Body of pancreas (tissue), 4 donors: ENCODE results near the gene TEDC2. TPM values are rescaled to one million over a fixed set of nuclear protein-coding genes. Genes with fewer than 3 reads are reported as not detected.

ENCODE experiments used
- ATAC-seq: fragments of 150-250 bp; one replicate; pipeline ENCODE4 v1.9.1; 2016
- DNase-seq, 4 donors: peaks; one replicate each; pipeline ENCODE4 v3.0.0-alpha.2; 2019
- H3K27ac ChIP-seq, 4 donors: fragments of 200-600 bp; sonication (generic); 1 replicate in 3 of 4; 2 replicates in 1 of 4; pipeline versions ENCODE4 v1.5.1 to v1.6.1; 2016 to 2019; ENCODE audit warnings: mild to moderate bottlenecking in 1 of 4, mixed read lengths in 1 of 4, moderate library complexity in 1 of 4
- H3K27me3 ChIP-seq, 2 donors: fragments of 200-600 bp; sonication (generic); one replicate each; pipeline ENCODE4 v1.6.0; 2016; ENCODE audit warnings: mild to moderate bottlenecking in 1 of 2
- H3K36me3 ChIP-seq, 2 donors: fragments of 200-600 bp; sonication (generic); replicated peaks in 1 of 2; 2 replicates each; pipeline ENCODE4 v1.5.1; 2016; ENCODE audit warnings: low read depth in 2 of 2; ENCODE audit not compliant: insufficient read depth in 1 of 2
- H3K4me1 ChIP-seq: fragments of 200-600 bp; sonication (generic); one replicate; pipeline ENCODE4 v1.6.0; 2016
- H3K4me3 ChIP-seq, 2 donors: fragments of 200-600 bp; sonication (generic); 1 replicate in 1 of 2; 2 replicates in 1 of 2; pipeline ENCODE4 v1.5.1; 2016 to 2019
- H3K9me3 ChIP-seq, 3 donors: fragments of 200-600 bp; sonication (generic); 1 replicate in 2 of 3; 2 replicates in 1 of 3; pipeline ENCODE4 v1.5.1; 2016
- POLR2A ChIP-seq, 3 donors: fragments of 450-650 bp; IDR thresholded peaks; one replicate each; pipeline ENCODE4 v1.6.1; 2016; ENCODE audit warnings: antibody characterized with exemption in 3 of 3, mild to moderate bottlenecking in 2 of 3
- WGBS, 2 donors: methylation state at CpG; one replicate each; pipeline ENCODE4 v1.1.5; 2017; 5-methylcytosine and 5-hydroxymethylcytosine counted together
- intact Hi-C: fragments of 100-400 bp; cut with DNase I; formaldehyde crosslinking; loops from one replicate; pipeline ENCODE4 v1.15.1; 2023
- total RNA-seq, 2 donors: library from RNA; depleted of rRNA; stranded (reverse); fragments of >200 nt; gene quantifications; one replicate each; pipeline ENCODE4 v1.1.0, GENCODE V29; 2016
- TF ChIP-seq, protein P1 (sequence below), 7 experiments: fragments of 450-650 bp in 4 of 7; fragments of 200-600 bp in 3 of 7; sonication (generic) in 3 of 7; IDR thresholded peaks; one replicate each; pipeline ENCODE4 v1.5.1; 2016 to 2019; ENCODE audit warnings: antibody characterized with exemption in 7 of 7

TEDC2 gene
- total RNA-seq, 2 donors from 2014 or later = not detected

DNA sequence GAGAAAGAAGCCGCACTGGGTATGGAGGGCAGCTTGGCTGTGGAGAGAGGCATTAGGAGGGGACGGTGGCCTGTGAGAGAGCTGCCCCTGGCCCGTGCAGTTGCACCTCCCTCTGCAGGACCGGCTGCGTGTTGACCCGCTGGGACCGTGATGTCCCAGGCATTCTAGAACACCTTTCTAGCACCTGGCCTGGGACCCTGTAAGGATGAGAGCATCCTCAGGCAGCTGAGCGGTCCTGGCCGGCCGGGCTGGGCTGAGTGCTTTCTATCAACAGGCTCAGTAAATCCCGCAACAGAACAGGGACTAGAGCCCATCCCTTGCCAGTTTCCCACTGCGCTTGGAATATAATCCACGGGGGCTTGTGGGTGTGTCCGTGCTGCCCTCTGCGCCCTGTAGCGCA lies 29.7 kb downstream of the TEDC2 start:
- intact Hi-C loops = no loop called here
- Histone ChIP-seq H3K36me3 (no peaks in the 10 kb centered on the region), H3K9me3 (no peaks in the 10 kb centered on the region), H3K4me3 (no peak overlapping the region), H3K4me1 (peaks cover 45% of the 10 kb centered on the region), H3K27ac (no peak overlapping the region), H3K27me3 (no peaks in the 10 kb centered on the region)
- WGBS, 2 donors = 91 to 92% methylated on average over 3 to 16 of the region's 16 CpGs
- DNase-seq (peak in 1 of 4 donors; percentile 10), ATAC-seq (no peak)
- TF ChIP-seq, protein P1, sequence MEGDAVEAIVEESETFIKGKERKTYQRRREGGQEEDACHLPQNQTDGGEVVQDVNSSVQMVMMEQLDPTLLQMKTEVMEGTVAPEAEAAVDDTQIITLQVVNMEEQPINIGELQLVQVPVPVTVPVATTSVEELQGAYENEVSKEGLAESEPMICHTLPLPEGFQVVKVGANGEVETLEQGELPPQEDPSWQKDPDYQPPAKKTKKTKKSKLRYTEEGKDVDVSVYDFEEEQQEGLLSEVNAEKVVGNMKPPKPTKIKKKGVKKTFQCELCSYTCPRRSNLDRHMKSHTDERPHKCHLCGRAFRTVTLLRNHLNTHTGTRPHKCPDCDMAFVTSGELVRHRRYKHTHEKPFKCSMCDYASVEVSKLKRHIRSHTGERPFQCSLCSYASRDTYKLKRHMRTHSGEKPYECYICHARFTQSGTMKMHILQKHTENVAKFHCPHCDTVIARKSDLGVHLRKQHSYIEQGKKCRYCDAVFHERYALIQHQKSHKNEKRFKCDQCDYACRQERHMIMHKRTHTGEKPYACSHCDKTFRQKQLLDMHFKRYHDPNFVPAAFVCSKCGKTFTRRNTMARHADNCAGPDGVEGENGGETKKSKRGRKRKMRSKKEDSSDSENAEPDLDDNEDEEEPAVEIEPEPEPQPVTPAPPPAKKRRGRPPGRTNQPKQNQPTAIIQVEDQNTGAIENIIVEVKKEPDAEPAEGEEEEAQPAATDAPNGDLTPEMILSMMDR (IDR thresholded peaks at IDR 0.05) = no peak
- TF ChIP-seq POLR2A (IDR thresholded peaks at IDR 0.05) = no peak

- Histone ChIP-seq H3K36me3 (no peaks in the 10 kb centered on the region), H3K4me1 (peaks cover 38% of the 10 kb centered on the region), H3K27me3 (no peaks in the 10 kb centered on the region), H3K9me3 (no peaks in the 10 kb centered on the region), H3K4me3 (no peak overlapping the region), H3K27ac (no peak overlapping the region)
- DNase-seq (peak in 1 of 4 donors; percentile 10), ATAC-seq (no peak)
- no peak for TF ChIP-seq POLR2A (IDR thresholded peaks at IDR 0.05)
- TF ChIP-seq, protein P1 (IDR thresholded peaks at IDR 0.05) = no peak
- intact Hi-C loops = loop anchor here (10.0 kb wide), 1 partner anchor 56 kb away; no protein-coding TSS in a partner anchor
- 79 to 81% methylated on average over 9 to 22 of the region's 23 CpGs for WGBS, 2 donors
These were observed 30.5 kb downstream of the TEDC2 start for GRCh38 chr16:2490190-2491105.

DNA sequence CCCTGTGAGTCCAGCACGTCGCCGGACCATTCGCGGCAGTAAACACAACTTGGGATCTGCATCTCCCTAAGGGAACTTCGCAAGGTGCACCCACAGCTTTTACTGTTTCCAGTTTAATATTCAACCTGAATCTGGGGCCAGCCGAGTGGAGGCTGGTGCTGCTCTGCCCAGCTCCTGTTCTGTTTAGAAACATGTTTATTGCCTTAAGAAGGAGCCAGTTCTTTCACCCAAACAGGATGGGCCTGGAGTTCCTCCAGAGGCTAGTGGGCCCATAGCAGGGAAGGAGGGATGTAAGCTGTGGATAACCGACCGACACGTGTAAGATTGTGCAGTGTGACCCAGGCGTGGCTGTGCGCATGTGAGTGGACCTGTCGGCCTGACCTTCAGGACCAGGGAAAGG lies 32.4 kb downstream of the TEDC2 start:
- Histone ChIP-seq H3K27ac (peak overlapping the region in 3 of 4 donors; percentile 21 to 49 (median 44)), H3K4me1 (peaks cover 27% of the 10 kb centered on the region), H3K9me3 (no peaks in the 10 kb centered on the region), H3K4me3 (no peak overlapping the region), H3K27me3 (no peaks in the 10 kb centered on the region), H3K36me3 (peaks cover 0 to 1% of the 10 kb centered on the region in 2 donors)
- TF ChIP-seq, protein P1 (IDR thresholded peaks at IDR 0.05) = no peak
- no peak for TF ChIP-seq POLR2A (IDR thresholded peaks at IDR 0.05)
- 52 to 60% methylated on average over 10 to 13 of the region's 13 CpGs for WGBS, 2 donors
- DNase-seq (peak in 1 of 4 donors; percentile 13), ATAC-seq (no peak)
- intact Hi-C loops = loop anchor here (10.0 kb wide), 1 partner anchor 57 kb away; no protein-coding TSS in a partner anchor

GRCh38 chr16:2493605-2494004 lies 33.7 kb downstream of the TEDC2 start:
- ATAC-seq (no peak), DNase-seq (no peak)
- Histone ChIP-seq H3K4me3 (no peak overlapping the region), H3K27ac (no peak overlapping the region), H3K27me3 (no peaks in the 10 kb centered on the region), H3K9me3 (no peaks in the 10 kb centered on the region), H3K4me1 (peaks cover 32% of the 10 kb centered on the region), H3K36me3 (peaks cover 0 to 1% of the 10 kb centered on the region in 2 donors)
- WGBS, 2 donors = 76 to 78% methylated on average over 6 of the region's 6 CpGs
- intact Hi-C loops = loop anchor here (10.0 kb wide), 1 partner anchor 59 kb away; no protein-coding TSS in a partner anchor
- no peak for TF ChIP-seq POLR2A (IDR thresholded peaks at IDR 0.05)
- TF ChIP-seq, protein P1 (IDR thresholded peaks at IDR 0.05) = no peak
